Measurements from ENCODE around the gene ACAD8. TPM values are rescaled to one million over a fixed set of nuclear protein-coding genes. Genes with fewer than 3 reads are reported as not detected.

The ACAD8 gene
- polyA plus RNA-seq, 1 of the 3 experiments (the other 2 are of a cell fraction), result 29.8 TPM

DNA sequence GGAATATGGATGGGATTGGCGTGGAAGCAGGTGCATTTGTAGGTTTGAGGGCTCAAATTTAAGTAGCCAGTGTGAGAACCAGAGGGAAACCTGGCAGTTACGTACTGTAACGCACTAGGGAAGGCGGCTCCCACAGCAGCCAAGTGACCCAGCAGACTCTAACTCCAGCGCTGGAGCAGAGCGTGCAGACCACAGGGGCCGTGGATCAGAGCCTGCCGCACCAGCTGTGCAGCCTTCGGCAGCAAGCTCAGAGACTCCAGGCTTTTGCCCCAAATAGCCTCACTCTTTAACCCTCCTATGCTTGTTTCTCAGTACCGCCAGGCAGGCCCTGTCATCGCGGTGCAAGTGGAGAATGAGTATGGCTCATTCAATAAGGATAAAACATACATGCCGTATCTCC, 35.1 kb downstream of the ACAD8 start:
- Histone ChIP-seq H3K36me3 (replicated peaks in 1 of 2; ENCODE audit: control insufficient read depth in 1 of 2, insufficient read depth in 2 of 2, low read length in 1 of 2) (no peaks in the 10 kb centered on the region), H3K27ac (ENCODE audit: low read depth in 2 of 2, low read length in 1 of 2) (no peak overlapping the region), H3F3A (replicated peaks; ENCODE audit: insufficient read depth) (no peaks in the 10 kb centered on the region), H2AFZ (ENCODE audit: low read depth) (no peak overlapping the region), H3K9me2 (no peaks in the 10 kb centered on the region), H3K27me3 (ENCODE audit: insufficient read depth) (no peaks in the 10 kb centered on the region), H3K79me2 (ENCODE audit: insufficient read depth) (no peaks in the 10 kb centered on the region), H3K4me2 (no peak overlapping the region), H4K20me1 (ENCODE audit: insufficient read depth) (no peaks in the 10 kb centered on the region), H3K4me1 (ENCODE audit: control insufficient read depth in 1 of 2, insufficient read depth in 2 of 2, low read depth in 1 of 2, low read length in 1 of 2) (no peaks in the 10 kb centered on the region), H3K9ac (no peak overlapping the region), H3K9me3 (no peaks in the 10 kb centered on the region), H3K4me3 (ENCODE audit: low read depth in 2 of 2, low read length in 1 of 2) (no peak overlapping the region)
- ChIA-PET POLR2A (no interaction called here), CTCF (interaction anchor here (0.6 to 3.5 kb wide), 3 partner anchors 9 to 14 kb away, joined by 3 to 16 read pairs (median 4); partner anchors contain the start of gene GLB1L3)
- WGBS (ENCODE audit: low lambda C conversion rate), result 74% methylated on average over 11 of the region's 13 CpGs
- no peak for DNase-seq
- no peak for TF ChIP-seq CHD2 (IDR thresholded peaks at IDR 0.05; ENCODE audit: low read length, partially characterized antibody)
- TF ChIP-seq, protein P1, sequence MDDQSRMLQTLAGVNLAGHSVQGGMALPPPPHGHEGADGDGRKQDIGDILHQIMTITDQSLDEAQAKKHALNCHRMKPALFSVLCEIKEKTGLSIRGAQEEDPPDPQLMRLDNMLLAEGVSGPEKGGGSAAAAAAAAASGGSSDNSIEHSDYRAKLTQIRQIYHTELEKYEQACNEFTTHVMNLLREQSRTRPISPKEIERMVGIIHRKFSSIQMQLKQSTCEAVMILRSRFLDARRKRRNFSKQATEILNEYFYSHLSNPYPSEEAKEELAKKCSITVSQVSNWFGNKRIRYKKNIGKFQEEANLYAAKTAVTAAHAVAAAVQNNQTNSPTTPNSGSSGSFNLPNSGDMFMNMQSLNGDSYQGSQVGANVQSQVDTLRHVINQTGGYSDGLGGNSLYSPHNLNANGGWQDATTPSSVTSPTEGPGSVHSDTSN (IDR thresholded peaks at IDR 0.05), result no peak
- no peak for TF ChIP-seq MEF2A (IDR thresholded peaks at IDR 0.05; ENCODE audit: borderline replicate concordance, low read depth)
- no peak for TF ChIP-seq RCOR1 (IDR thresholded peaks at IDR 0.05; ENCODE audit: low read length)
- no peak for TF ChIP-seq GATA2 (CRISPR knock-in tag; IDR thresholded peaks at IDR 0.05)
- TF ChIP-seq, protein P2, sequence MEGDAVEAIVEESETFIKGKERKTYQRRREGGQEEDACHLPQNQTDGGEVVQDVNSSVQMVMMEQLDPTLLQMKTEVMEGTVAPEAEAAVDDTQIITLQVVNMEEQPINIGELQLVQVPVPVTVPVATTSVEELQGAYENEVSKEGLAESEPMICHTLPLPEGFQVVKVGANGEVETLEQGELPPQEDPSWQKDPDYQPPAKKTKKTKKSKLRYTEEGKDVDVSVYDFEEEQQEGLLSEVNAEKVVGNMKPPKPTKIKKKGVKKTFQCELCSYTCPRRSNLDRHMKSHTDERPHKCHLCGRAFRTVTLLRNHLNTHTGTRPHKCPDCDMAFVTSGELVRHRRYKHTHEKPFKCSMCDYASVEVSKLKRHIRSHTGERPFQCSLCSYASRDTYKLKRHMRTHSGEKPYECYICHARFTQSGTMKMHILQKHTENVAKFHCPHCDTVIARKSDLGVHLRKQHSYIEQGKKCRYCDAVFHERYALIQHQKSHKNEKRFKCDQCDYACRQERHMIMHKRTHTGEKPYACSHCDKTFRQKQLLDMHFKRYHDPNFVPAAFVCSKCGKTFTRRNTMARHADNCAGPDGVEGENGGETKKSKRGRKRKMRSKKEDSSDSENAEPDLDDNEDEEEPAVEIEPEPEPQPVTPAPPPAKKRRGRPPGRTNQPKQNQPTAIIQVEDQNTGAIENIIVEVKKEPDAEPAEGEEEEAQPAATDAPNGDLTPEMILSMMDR (IDR thresholded peaks at IDR 0.05), result no peak
- no peak for TF ChIP-seq MXI1 (IDR thresholded peaks at IDR 0.05; ENCODE audit: low read depth, low read length)
- TF ChIP-seq NRF1 (IDR thresholded peaks at IDR 0.05; ENCODE audit: low read depth, low read length), result no peak
- no peak for TF ChIP-seq POLR2AphosphoS5 (IDR thresholded peaks at IDR 0.05; ENCODE audit: low read depth, low read length)
- TF ChIP-seq, protein P3, sequence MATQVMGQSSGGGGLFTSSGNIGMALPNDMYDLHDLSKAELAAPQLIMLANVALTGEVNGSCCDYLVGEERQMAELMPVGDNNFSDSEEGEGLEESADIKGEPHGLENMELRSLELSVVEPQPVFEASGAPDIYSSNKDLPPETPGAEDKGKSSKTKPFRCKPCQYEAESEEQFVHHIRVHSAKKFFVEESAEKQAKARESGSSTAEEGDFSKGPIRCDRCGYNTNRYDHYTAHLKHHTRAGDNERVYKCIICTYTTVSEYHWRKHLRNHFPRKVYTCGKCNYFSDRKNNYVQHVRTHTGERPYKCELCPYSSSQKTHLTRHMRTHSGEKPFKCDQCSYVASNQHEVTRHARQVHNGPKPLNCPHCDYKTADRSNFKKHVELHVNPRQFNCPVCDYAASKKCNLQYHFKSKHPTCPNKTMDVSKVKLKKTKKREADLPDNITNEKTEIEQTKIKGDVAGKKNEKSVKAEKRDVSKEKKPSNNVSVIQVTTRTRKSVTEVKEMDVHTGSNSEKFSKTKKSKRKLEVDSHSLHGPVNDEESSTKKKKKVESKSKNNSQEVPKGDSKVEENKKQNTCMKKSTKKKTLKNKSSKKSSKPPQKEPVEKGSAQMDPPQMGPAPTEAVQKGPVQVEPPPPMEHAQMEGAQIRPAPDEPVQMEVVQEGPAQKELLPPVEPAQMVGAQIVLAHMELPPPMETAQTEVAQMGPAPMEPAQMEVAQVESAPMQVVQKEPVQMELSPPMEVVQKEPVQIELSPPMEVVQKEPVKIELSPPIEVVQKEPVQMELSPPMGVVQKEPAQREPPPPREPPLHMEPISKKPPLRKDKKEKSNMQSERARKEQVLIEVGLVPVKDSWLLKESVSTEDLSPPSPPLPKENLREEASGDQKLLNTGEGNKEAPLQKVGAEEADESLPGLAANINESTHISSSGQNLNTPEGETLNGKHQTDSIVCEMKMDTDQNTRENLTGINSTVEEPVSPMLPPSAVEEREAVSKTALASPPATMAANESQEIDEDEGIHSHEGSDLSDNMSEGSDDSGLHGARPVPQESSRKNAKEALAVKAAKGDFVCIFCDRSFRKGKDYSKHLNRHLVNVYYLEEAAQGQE (IDR thresholded peaks at IDR 0.05; ENCODE audit: low read depth, low read length), result no peak

DNA sequence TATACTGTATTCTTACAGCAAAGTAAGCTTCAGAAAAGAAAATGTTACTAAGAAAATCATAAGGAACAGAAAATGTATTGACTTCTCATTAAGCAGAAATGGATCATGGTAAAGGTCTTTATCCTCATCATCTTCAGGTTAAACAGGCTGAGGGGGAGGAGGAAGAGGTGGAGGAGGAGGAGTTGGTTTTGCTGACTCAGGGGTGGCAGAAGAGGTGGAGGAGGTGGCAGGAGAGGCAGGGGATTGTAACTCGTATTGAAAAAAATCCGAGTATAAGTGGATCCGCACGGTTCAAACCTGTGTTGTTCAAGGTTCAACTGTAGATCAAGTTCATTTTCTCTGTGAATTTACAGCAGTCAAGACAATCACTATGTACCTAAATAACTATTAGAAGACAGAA, 35.8 kb downstream of the ACAD8 start:
- Histone ChIP-seq H3K27me3 (ENCODE audit: insufficient read depth) (no peaks in the 10 kb centered on the region), H3K36me3 (replicated peaks in 1 of 2; ENCODE audit: control insufficient read depth in 1 of 2, insufficient read depth in 2 of 2, low read length in 1 of 2) (no peaks in the 10 kb centered on the region), H4K20me1 (ENCODE audit: insufficient read depth) (no peaks in the 10 kb centered on the region), H3K9me3 (no peaks in the 10 kb centered on the region), H3K27ac (ENCODE audit: low read depth in 2 of 2, low read length in 1 of 2) (no peak overlapping the region), H3K4me2 (no peak overlapping the region), H2AFZ (ENCODE audit: low read depth) (no peak overlapping the region), H3K4me1 (ENCODE audit: control insufficient read depth in 1 of 2, insufficient read depth in 2 of 2, low read depth in 1 of 2, low read length in 1 of 2) (no peaks in the 10 kb centered on the region), H3K4me3 (ENCODE audit: low read depth in 2 of 2, low read length in 1 of 2) (no peak overlapping the region), H3K9me2 (no peaks in the 10 kb centered on the region), H3K9ac (no peak overlapping the region), H3K79me2 (ENCODE audit: insufficient read depth) (no peaks in the 10 kb centered on the region), H3F3A (replicated peaks; ENCODE audit: insufficient read depth) (no peaks in the 10 kb centered on the region)
- ChIA-PET CTCF (interaction anchor here (0.6 to 3.5 kb wide), 3 partner anchors 10 to 277 kb away, joined by 3 to 16 read pairs (median 3); partner anchors contain the start of gene GLB1L3), POLR2A (no interaction called here)
- WGBS (ENCODE audit: low lambda C conversion rate), result 72% methylated on average over 4 of the region's 4 CpGs
- no peak for DNase-seq
- TF ChIP-seq CHD2 (IDR thresholded peaks at IDR 0.05; ENCODE audit: low read length, partially characterized antibody) (no peak), FOSL2 (IDR thresholded peaks at IDR 0.05; ENCODE audit: borderline replicate concordance, low read depth) (no peak), RFX5 (IDR thresholded peaks at IDR 0.05; ENCODE audit: low read length) (no peak), ELF1 (IDR thresholded peaks at IDR 0.05) (no peak), RCOR1 (IDR thresholded peaks at IDR 0.05; ENCODE audit: low read length) (no peak)
- TF ChIP-seq, protein P4, sequence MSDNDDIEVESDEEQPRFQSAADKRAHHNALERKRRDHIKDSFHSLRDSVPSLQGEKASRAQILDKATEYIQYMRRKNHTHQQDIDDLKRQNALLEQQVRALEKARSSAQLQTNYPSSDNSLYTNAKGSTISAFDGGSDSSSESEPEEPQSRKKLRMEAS (IDR thresholded peaks at IDR 0.05; ENCODE audit: low read depth), result no peak
- TF ChIP-seq, protein P5, sequence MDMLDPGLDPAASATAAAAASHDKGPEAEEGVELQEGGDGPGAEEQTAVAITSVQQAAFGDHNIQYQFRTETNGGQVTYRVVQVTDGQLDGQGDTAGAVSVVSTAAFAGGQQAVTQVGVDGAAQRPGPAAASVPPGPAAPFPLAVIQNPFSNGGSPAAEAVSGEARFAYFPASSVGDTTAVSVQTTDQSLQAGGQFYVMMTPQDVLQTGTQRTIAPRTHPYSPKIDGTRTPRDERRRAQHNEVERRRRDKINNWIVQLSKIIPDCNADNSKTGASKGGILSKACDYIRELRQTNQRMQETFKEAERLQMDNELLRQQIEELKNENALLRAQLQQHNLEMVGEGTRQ (IDR thresholded peaks at IDR 0.05; ENCODE audit: borderline replicate concordance, low read depth, low read length), result no peak

All from SK-N-SH (cell line).